CD4-positive, alpha-beta T cell treated with Interleukin-12 subunit alpha and Interleukin-12 subunit beta, for 1 hour (primary cell): ENCODE measurements around the gene ITGA8.

Experiments
- DNase-seq: peaks from one replicate; pipeline ENCODE4 v3.0.0-alpha.2; 2020

Gene ITGA8

DNA sequence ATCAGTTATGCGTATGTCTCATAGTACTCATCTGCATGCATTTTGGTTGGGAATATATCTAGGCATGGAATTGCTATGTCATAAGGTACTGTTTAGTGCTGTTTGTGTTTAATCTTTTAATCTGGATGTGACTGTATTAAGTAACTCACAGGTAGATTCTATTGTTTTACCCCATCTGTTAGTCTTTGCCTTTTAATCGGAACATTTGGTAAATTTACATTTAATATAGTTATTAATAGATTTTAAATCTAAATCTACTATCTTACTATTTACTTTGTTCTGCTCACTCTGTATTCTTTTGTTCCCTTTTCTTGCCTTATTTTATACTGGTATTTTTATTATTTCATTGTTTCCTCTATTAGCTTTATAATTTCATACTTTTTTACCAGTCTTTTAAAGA is 10.6 kb upstream of the ITGA8 start:
- DNase-seq, result no peak

GRCh38 chr10:15729890-15730289 is 10.2 kb upstream of the ITGA8 start:
- DNase-seq, result no peak

DNA sequence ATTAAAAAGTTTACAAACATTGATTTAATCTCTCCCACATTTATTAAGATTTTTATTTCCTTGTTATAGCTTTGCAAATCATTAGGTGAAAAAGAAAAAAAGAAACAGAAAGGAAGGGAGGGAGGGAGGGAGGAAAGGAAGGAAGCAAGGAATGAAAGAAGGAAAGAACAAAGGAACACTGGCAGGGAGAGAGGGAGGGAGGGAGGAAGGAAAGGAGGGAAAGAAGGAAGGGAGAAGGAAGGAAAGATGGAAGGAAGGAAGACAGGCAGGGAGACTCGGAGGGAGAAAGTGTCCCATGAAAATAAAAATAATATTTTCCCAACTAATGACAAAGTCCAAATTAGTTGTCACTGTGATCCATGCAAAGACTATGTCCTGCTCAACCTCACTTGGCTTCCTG is 6.3 kb upstream of the ITGA8 start:
- DNase-seq, result no peak

- no peak for DNase-seq
Measured at GRCh38 chr10:15725603-15726002, 5.9 kb upstream of the ITGA8 start.

DNA sequence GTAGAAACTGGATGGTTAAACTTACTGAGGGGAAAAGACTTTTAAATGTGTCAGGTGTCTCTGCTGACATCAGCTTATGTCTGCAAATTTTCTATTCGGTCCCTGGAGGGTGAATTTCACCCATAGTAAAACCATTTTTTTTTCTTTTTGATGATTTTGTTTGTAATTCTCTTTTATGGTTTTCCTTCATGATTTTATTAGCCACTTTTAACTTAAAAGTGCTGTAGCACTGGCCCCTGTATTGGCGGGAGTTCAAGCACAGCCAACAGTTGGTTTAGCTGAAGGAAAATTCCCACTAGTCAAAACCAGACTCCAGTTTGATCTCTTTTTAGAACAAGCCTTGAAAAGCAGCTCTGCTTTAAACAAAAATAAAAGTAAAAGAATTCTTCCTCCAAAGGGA is 5.0 kb upstream of the ITGA8 start:
- DNase-seq, result no peak

- no peak for DNase-seq
Measured at GRCh38 chr10:15723803-15724202, 4.1 kb upstream of the ITGA8 start.

DNA sequence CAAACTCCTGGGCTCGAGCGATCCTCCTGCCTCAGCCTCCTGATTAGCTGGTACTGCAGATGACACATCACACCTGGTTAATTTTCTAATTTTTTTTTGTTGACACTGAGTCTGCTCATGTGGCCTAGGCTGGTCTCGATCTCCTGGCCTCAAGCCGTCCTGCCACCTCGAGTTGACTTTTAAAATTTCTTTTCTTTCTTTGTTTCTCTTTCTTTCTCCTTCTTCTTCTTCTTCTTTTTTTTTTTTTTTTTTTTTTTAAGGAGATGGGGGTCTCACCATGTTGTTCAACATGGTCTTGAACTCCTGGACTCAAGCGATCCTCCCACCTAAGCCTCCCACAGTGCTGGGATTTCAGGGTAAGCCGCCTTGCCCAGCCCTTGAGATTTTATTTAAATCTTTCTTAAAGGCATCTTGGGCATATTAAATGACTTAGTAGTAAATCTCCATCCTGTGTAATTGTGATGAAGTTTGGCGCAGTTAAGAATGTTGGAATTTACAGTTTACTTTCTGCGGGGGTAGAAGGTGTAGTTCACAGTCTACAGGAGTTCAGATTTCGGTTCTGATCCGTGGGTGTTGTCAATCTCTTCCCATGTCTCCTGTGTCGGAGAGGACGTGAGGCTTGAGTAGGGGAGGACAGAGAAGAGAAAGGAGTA is 1.0 kb upstream of the ITGA8 start:
- DNase-seq, result no peak

- DNase-seq, result no peak
Measured at GRCh38 chr10:15719049-15719898, 448 bp downstream of the ITGA8 start.

DNA sequence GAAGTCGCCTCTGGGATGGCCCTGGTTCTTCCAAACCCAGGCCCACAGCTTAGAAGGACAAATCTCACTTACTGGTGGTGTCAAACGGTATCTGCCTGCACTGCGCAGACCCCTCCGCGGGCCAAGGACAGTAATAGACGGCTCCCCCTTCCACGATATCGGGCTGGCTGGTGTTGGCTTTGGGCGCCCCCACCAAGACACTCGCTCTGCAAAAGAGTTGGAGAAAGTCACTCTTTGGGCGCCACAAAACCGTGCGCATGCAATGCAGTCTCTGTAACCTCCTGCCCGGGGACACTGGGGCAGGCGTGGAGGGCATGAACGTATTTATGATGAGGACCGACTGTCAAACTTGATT is 1.1 kb downstream of the ITGA8 start:
- DNase-seq, result no peak

DNA sequence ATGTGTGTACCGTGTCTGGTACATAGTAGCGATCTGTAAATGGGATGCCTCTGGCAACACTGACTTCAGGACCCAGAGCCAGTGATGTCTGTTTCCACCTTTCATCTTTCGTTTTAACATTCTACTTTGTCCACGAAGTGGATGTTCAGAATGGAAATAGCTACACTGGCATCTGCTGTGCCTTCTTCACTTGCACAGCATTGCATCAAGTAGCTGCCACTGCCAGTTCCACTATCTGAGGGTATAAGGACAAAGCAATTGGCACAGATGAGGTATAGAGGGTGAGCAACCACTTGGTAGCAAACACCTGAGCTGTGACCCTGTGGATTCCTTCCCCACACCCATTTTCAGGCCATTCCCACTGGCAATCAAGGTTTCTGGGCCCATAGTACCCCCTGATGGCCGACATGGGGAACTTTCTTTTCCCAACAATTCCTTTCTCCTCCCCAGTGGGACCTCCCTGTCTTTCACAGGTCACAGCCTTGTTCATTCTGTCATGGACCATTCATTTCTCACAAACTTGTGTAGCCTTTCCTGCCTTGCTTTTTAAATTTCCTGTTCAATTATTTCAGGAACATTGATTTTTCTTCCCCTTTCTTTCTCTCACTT is 4.0 kb downstream of the ITGA8 start:
- DNase-seq, result no peak

DNA sequence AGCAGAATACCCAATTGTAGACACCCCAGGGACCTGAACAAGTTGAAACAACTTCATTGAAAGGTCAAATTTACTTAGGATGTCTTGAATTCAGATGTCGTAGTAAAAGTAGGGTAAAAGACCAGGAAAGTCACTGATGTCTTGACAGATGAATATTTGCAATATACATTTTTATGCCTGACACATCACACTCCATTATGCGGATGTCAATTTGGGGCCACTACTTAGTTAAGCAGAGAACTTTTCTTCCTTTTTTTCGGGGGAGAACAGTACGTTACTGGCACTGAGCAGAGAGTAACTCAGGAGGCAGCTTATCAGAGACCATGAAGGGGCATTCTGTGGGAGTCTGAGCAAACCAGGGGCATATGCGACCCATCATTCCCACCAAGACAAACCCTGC is 4.9 kb downstream of the ITGA8 start:
- DNase-seq, result no peak

- no peak for DNase-seq
Measured at GRCh38 chr10:15712883-15713282, 6.8 kb downstream of the ITGA8 start.

DNA sequence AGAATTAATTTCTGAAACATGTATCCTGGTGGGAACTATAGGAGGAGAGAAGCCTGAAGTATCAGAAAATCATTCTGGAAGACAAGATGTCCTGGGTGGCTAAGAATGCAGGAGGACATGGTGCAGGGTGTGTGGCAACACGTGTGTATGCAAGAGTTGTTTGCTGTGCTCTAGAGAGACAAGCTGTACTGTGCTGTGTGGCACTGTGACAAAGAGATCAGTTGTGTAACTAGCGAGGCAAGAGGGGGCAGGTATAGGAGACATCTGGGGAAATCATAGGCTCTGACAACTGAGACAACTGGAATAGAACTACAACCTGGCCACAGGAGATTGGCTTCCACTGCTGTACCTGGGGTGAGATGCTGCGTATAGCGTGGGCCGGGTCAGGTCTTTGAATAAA is 9.3 kb downstream of the ITGA8 start:
- no peak for DNase-seq

GRCh38 chr10:15705298-15705697 is 14.4 kb downstream of the ITGA8 start:
- no peak for DNase-seq

DNA sequence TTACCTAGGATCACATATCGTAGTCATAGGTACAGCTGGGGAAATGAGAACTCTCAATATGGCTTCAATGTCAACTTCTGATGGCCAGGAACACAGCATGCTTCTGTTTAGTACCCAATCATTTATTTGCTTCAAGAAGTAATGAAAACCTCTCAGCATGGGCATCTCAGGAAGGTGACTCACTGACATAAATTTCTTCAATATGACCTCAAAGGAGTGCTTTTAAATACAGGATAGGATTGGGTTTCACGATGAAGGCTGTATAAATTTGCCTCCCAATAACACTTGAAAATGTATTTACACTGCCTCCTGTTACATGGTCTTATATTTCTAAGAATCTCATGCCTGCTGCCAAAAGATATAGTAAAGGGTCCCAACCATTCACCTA is 15.1 kb downstream of the ITGA8 start:
- no peak for DNase-seq

DNA sequence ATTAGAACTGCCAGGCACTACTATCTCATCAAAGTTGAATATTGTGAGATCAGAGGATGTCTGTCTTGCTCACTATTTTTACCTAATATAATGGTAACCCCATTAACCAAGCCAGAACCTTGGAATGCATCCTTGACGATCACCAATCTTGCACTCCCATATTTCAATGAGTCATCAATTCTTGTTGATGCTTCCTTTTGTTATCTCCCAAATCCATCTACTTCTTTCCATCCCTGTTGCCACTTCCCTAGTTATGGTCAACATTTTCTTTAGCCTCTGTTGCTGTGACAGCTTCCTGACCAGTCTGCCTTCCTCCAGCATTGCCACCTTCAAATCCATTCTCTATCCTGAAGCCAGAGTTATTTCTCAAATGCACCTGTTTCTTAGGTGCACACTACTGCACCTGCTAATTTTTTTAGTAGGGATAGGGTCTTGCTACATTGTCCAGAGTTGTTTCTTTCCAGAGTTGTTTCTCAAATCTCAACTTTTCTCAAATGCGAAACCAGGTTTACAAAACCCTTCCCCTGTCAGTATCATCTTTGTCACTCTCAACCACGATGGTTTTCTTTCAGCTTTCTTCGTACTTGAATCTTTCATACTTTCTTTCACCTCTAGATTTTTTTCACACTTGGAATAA is 15.7 kb downstream of the ITGA8 start:
- no peak for DNase-seq

GRCh38 chr10:15703151-15703880 is 16.4 kb downstream of the ITGA8 start:
- no peak for DNase-seq

- DNase-seq, result no peak
Measured at GRCh38 chr10:15700078-15700674, 19.5 kb downstream of the ITGA8 start.

DNA sequence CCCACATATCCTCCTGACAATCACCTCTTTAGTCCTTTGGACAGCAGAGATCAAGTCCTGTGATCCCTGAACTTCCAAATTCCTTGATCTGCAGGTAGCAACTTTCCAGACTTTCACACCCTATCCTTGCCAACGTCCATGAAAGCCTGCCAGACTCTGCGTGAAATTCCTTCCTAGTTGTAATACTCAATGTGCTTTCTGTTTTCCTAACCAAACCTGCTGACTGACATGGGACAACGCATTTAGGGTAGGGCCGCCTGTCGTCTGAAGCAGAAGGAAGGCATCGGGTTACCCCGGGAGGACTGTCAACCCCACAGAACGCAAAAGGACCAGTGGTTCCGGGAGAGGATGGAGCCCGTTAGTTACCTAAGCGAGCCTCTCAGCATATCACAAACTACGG is 23.9 kb downstream of the ITGA8 start:
- DNase-seq, result no peak

- DNase-seq, result no peak
Measured at GRCh38 chr10:15690031-15690430, 29.7 kb downstream of the ITGA8 start.

DNA sequence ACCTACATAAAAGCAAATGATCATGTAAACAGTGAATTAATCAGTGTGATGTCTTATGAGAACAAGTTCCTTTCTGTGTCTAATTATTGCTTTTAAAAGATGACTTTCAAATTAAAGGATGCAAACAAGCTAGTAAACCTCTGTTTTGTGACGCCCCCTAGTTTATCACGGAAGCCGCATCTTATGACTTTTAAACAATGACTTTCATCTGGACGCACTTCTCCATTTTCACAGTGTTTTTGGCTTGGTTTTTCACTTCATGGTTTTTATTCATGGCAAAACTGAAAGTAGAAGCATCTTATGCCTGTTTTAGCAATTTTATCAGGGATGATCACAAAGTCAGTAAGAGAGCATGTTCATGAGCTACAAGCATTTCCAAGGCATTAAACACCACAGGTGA is 35.0 kb downstream of the ITGA8 start:
- no peak for DNase-seq

GRCh38 chr10:15681076-15681475 is 38.6 kb downstream of the ITGA8 start:
- DNase-seq, result no peak

- no peak for DNase-seq
Measured at GRCh38 chr10:15678851-15679250, 40.9 kb downstream of the ITGA8 start.
